ENCODE data around the gene ACP1.

The ACP1 gene

DNA sequence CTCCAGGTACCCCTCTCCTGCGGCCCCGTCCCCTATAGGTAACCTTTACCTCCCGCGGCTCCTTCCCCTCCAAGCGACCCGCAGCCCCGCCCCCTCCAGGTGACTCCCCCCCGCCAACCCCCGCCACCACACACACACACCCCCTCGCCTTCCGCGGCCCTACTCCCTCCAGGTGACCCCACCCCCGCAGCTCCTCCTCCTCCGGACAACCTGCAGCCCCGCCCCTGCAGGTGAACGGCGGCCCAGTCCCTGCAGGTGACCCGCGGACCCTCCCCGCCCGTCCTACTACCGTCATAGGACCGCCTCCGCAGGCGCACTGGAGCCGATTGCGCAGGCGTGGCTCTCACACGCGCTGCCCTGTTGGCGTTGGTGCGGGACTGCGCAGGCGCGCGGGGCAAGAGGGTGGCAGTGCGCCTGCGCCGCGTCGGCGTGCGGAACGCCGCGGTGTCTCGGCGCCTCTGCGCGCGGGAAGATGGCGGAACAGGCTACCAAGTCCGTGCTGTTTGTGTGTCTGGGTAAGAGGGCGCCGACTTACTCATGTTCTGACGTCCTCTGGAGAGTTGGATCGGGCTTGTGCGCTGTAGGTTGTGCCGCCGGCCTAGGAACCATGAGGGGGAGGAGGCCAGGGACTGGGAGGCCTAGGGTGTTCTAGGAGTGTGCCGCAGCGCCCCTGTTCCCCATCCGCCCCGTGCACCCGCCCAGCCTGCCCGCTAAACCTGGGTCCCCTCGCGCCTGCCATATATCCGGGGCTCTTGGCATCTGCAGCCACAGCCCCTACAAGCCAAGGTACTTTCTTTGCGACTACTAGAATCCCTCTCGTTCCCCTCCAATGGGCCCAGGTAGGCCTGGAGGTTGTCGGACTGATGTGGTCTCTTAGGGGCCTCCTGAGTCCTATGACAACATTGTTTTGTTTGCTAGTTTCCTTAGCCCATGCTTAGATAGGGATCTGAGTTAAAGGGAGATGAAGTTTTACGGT is at the start of gene ACP1:
Gene ACP1, plus strand, starts transcription at position 455 of the 976 bp plus-strand sequence. Its CDS starts 18 bp downstream, at position 473.
- no peaks in the 10 kb centered on the region for H3K9me3 ChIP-seq (ENCODE audit: insufficient read depth, low read depth, low read length)
- H3K27me3 ChIP-seq (ENCODE audit: insufficient read depth, low read length), result peaks cover 18% of the 10 kb centered on the region; the same call in 1 of the 2 replicates
- peak within 1 kb of the TSS; percentile 90 for H3K4me3 ChIP-seq (ENCODE audit: low read length)
- H3K27ac ChIP-seq (ENCODE audit: low read length), result peak within 1 kb of the TSS; percentile 65
- H3K4me1 ChIP-seq (ENCODE audit: insufficient read depth, low read length), result peaks cover 5% of the 10 kb centered on the region; the same call in 1 of the 2 replicates
- H3K9ac ChIP-seq (ENCODE audit: low read depth, low read length), result peak within 1 kb of the TSS; percentile 90
- peaks cover 11% of the 10 kb centered on the region for H3K36me3 ChIP-seq (ENCODE audit: insufficient read depth, low read depth, low read length)

GRCh38 chr2:216068-216467 is 48.7 kb upstream of the ACP1 start:
- Histone ChIP-seq H3K27me3 (ENCODE audit: insufficient read depth, low read length) (no peaks in the 10 kb centered on the region), H3K4me1 (ENCODE audit: insufficient read depth, low read length) (no peaks in the 10 kb centered on the region), H3K4me3 (ENCODE audit: low read length) (no peak overlapping the region), H3K9me3 (ENCODE audit: insufficient read depth, low read depth, low read length) (no peaks in the 10 kb centered on the region), H3K9ac (ENCODE audit: low read depth, low read length) (no peak overlapping the region), H3K36me3 (ENCODE audit: insufficient read depth, low read depth, low read length) (peaks cover 3% of the 10 kb centered on the region; the same call in 1 of the 2 replicates), H3K27ac (ENCODE audit: low read length) (no peak overlapping the region)

- Histone ChIP-seq H3K9ac (ENCODE audit: low read depth, low read length) (no peak overlapping the region), H3K4me1 (ENCODE audit: insufficient read depth, low read length) (no peaks in the 10 kb centered on the region), H3K36me3 (ENCODE audit: insufficient read depth, low read depth, low read length) (peaks cover 26% of the 10 kb centered on the region; the same call in 1 of the 2 replicates), H3K4me3 (ENCODE audit: low read length) (no peak overlapping the region), H3K27me3 (ENCODE audit: insufficient read depth, low read length) (no peaks in the 10 kb centered on the region), H3K27ac (ENCODE audit: low read length) (no peak overlapping the region), H3K9me3 (ENCODE audit: insufficient read depth, low read depth, low read length) (no peaks in the 10 kb centered on the region)
Observed at GRCh38 chr2:223451-223850, 41.3 kb upstream of the ACP1 start.

DNA sequence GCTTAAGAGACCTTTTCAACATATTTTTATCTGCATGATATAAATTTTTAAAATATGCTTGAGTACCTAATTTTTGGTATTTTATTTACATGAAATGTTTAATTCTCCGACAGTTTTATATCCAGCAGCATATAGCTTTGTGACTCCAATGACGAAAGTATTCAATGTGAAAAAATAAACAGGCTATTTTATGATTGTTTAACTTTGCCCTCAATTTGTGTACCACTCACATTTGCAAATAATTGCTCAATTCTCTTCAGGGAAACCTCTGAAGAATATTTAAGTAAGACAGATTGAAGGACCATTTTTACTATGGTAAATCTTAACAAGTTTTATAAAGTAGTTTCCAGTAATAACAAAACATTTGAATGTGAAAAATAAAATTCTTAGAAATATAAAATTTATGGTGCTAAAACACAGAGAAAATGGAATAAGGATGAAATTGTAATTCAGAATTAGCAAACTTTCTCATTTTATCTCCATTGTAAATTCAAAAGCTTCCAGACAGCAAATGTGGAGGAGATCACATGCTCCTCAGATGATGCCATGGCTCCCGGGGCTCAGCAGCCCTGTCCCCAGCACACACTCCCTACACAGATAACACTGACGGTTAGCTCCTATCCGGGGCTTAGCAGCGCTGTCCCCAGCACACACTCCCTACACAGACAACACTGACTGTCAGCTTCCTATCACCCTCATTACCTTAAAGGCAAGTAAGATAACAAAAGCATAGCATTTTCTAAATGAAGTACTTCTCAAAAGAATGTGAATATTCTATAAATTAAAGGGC is 40.6 kb upstream of the ACP1 start:
- no peak overlapping the region for H3K9ac ChIP-seq (ENCODE audit: low read depth, low read length)
- H3K4me1 ChIP-seq (ENCODE audit: insufficient read depth, low read length), result no peaks in the 10 kb centered on the region
- H3K27me3 ChIP-seq (ENCODE audit: insufficient read depth, low read length), result no peaks in the 10 kb centered on the region
- H3K27ac ChIP-seq (ENCODE audit: low read length), result no peak overlapping the region
- H3K36me3 ChIP-seq (ENCODE audit: insufficient read depth, low read depth, low read length), result peaks cover 26% of the 10 kb centered on the region; the same call in 1 of the 2 replicates
- H3K9me3 ChIP-seq (ENCODE audit: insufficient read depth, low read depth, low read length), result no peaks in the 10 kb centered on the region
- no peak overlapping the region for H3K4me3 ChIP-seq (ENCODE audit: low read length)

- Histone ChIP-seq H3K27ac (ENCODE audit: low read length) (no peak overlapping the region), H3K36me3 (ENCODE audit: insufficient read depth, low read depth, low read length) (peaks cover 26% of the 10 kb centered on the region; the same call in 1 of the 2 replicates), H3K27me3 (ENCODE audit: insufficient read depth, low read length) (no peaks in the 10 kb centered on the region), H3K4me1 (ENCODE audit: insufficient read depth, low read length) (peaks cover under 1% of the 10 kb centered on the region; the same call in 1 of the 2 replicates), H3K4me3 (ENCODE audit: low read length) (no peak overlapping the region), H3K9ac (ENCODE audit: low read depth, low read length) (no peak overlapping the region), H3K9me3 (ENCODE audit: insufficient read depth, low read depth, low read length) (no peaks in the 10 kb centered on the region)
Observed at GRCh38 chr2:228115-228514, 36.6 kb upstream of the ACP1 start.

- no peaks in the 10 kb centered on the region for H3K27me3 ChIP-seq (ENCODE audit: insufficient read depth, low read length)
- no peak overlapping the region for H3K9ac ChIP-seq (ENCODE audit: low read depth, low read length)
- H3K4me3 ChIP-seq (ENCODE audit: low read length), result no peak overlapping the region
- no peak overlapping the region for H3K27ac ChIP-seq (ENCODE audit: low read length)
- peaks cover 21% of the 10 kb centered on the region; the same call in 1 of the 2 replicates for H3K36me3 ChIP-seq (ENCODE audit: insufficient read depth, low read depth, low read length)
- H3K4me1 ChIP-seq (ENCODE audit: insufficient read depth, low read length), result peaks cover 5% of the 10 kb centered on the region; the same call in 1 of the 2 replicates
- H3K9me3 ChIP-seq (ENCODE audit: insufficient read depth, low read depth, low read length), result no peaks in the 10 kb centered on the region
Observed at GRCh38 chr2:228518-229278, 36.0 kb upstream of the ACP1 start.

DNA sequence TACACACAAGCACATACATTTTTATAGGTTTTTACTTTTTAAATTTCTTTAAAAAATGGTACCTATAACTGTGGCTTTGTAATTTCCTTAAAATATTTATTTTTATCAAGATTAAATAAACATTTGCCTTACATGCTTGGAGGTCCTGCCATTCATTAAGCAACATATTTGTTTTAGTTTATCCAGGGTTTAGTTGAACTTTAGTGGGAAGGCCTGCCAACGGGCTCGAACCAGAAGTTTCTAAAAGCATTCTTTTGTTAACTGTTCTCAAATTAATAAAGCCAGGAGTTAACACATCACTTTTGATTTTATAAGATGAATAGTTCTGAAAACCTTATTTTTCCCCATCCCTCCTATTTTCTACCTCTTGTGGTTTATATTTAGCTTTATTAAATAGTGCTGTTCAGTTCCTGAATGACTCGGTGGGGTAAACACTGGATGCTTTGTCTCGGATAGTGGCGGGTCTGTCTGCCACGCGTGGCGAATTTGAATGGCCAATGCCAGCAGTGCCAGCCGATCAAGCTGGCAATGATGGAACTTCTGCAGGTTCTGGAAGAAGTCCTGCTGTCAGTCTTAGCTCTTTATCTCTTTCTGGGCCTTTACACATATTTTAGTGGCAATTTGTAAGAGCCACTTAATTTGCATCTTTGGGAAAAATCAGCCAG is 33.1 kb upstream of the ACP1 start:
- no peaks in the 10 kb centered on the region for H3K27me3 ChIP-seq (ENCODE audit: insufficient read depth, low read length)
- H3K9me3 ChIP-seq (ENCODE audit: insufficient read depth, low read depth, low read length), result no peaks in the 10 kb centered on the region
- H3K27ac ChIP-seq (ENCODE audit: low read length), result no peak overlapping the region
- peaks cover 5% of the 10 kb centered on the region; the same call in 1 of the 2 replicates for H3K4me1 ChIP-seq (ENCODE audit: insufficient read depth, low read length)
- H3K4me3 ChIP-seq (ENCODE audit: low read length), result no peak overlapping the region
- H3K36me3 ChIP-seq (ENCODE audit: insufficient read depth, low read depth, low read length), result peaks cover 11% of the 10 kb centered on the region; the same call in 1 of the 2 replicates
- no peak overlapping the region for H3K9ac ChIP-seq (ENCODE audit: low read depth, low read length)

- H3K27me3 ChIP-seq (ENCODE audit: insufficient read depth, low read length), result no peaks in the 10 kb centered on the region
- H3K36me3 ChIP-seq (ENCODE audit: insufficient read depth, low read depth, low read length), result peaks cover 1% of the 10 kb centered on the region; the same call in 1 of the 2 replicates
- H3K9me3 ChIP-seq (ENCODE audit: insufficient read depth, low read depth, low read length), result no peaks in the 10 kb centered on the region
- H3K4me1 ChIP-seq (ENCODE audit: insufficient read depth, low read length), result peaks cover 5% of the 10 kb centered on the region; the same call in 1 of the 2 replicates
- no peak overlapping the region for H3K9ac ChIP-seq (ENCODE audit: low read depth, low read length)
- H3K27ac ChIP-seq (ENCODE audit: low read length), result no peak overlapping the region
- H3K4me3 ChIP-seq (ENCODE audit: low read length), result 0 out of 2 replicates have a peak overlapping the region, but pooled peaks have one; percentile 5
Observed at GRCh38 chr2:233030-233429, 31.7 kb upstream of the ACP1 start.

DNA sequence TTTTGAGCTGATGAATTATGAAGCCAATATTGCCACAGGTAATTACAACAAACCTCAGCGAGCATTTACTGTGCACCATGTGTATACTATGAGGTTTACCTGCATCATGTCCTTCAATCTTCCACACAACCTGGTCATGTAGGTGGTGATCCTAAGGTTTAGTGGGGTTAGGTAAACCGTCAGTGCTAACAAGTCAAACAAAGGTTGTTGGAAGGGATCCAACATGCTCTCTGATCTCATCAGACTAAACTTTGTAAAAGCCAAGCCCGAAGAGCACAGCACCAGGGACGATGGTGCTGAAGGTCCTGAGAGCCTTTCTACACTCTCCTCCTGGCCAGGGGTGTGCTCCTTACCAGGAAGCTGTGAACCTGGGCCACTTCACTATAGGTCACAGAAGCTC is 30.3 kb upstream of the ACP1 start:
- Histone ChIP-seq H3K27me3 (ENCODE audit: insufficient read depth, low read length) (no peaks in the 10 kb centered on the region), H3K9ac (ENCODE audit: low read depth, low read length) (no peak overlapping the region), H3K27ac (ENCODE audit: low read length) (no peak overlapping the region), H3K4me3 (ENCODE audit: low read length) (no peak overlapping the region), H3K36me3 (ENCODE audit: insufficient read depth, low read depth, low read length) (no peaks in the 10 kb centered on the region; the same call in 1 of the 2 replicates), H3K4me1 (ENCODE audit: insufficient read depth, low read length) (peaks cover 5% of the 10 kb centered on the region; the same call in 1 of the 2 replicates), H3K9me3 (ENCODE audit: insufficient read depth, low read depth, low read length) (no peaks in the 10 kb centered on the region)

DNA sequence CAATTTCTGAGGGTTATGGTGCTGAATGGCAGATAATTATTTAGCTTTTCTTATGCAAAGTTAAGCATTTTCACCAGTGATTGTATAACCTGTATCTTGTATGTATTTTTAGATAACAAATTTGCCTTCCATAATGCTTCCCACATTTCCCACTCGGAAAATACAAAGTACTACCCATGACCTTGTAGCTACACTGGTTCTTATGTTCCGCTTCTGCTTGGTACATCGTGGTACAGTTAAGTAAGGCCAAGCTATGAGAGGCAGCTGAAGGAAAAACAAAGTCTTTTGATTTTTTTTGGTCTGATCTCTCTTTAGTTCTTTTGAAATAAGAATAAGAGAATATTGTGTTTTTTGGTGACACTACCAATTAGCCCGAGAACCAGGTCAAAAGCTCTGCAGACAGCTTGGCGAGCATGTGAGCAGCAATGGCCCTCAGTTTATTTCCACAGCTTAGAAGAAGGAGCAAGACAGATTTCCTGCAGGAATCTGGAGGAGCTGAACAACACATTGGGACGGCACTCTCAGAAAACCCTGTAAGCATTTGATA is 27.7 kb upstream of the ACP1 start:
- H3K4me1 ChIP-seq (ENCODE audit: insufficient read depth, low read length), result peaks cover 5% of the 10 kb centered on the region; the same call in 1 of the 2 replicates
- H3K27me3 ChIP-seq (ENCODE audit: insufficient read depth, low read length), result no peaks in the 10 kb centered on the region
- no peak overlapping the region for H3K9ac ChIP-seq (ENCODE audit: low read depth, low read length)
- H3K9me3 ChIP-seq (ENCODE audit: insufficient read depth, low read depth, low read length), result no peaks in the 10 kb centered on the region
- no peaks in the 10 kb centered on the region for H3K36me3 ChIP-seq (ENCODE audit: insufficient read depth, low read depth, low read length)
- no peak overlapping the region for H3K4me3 ChIP-seq (ENCODE audit: low read length)
- no peak overlapping the region for H3K27ac ChIP-seq (ENCODE audit: low read length)

All from iPS-20b (cell line).